SK-N-SH treated with all-trans-retinoic acid at 6 μM for 48 hours (cell line): Measurements from ENCODE around the gene MPC1.

Source experiments
- ATAC-seq: fragments of 200-7000 bp; cut with Tn5 transposase; 3 replicates; pipeline ENCODE4 v1.9.1; 2020; ENCODE audit warnings: mild to moderate bottlenecking, moderate library complexity
- ARNTL ChIP-seq: fragments of 450-650 bp; formaldehyde crosslinking; IDR thresholded peaks from 2 replicates; pipeline ENCODE4 v1.5.0; 2020; ENCODE audit warnings: low read depth, mild to moderate bottlenecking, moderate library complexity, borderline replicate concordance
- BACH2 ChIP-seq: fragments of 250-450 bp; sonication (Bioruptor Pico); IDR thresholded peaks from 2 replicates; pipeline ENCODE4 v1.9.0; 2021; ENCODE audit warnings: mild to moderate bottlenecking, borderline replicate concordance
- CSDC2 ChIP-seq: fragments of 250-450 bp; sonication (Bioruptor Pico); IDR thresholded peaks from 2 replicates; pipeline ENCODE4 v1.5.0; 2020; ENCODE audit warnings: mild to moderate bottlenecking, moderate library complexity
- ESRRG ChIP-seq: fragments of 250-450 bp; sonication (Bioruptor Pico); IDR thresholded peaks from 2 replicates; pipeline ENCODE4 v1.6.1; 2021; ENCODE audit warnings: mild to moderate bottlenecking
- GLIS3 ChIP-seq: fragments of 250-450 bp; sonication (Bioruptor Pico); IDR thresholded peaks from 2 replicates; pipeline ENCODE4 v1.5.0; 2020; ENCODE audit warnings: mild to moderate bottlenecking, moderate library complexity
- ISL1 ChIP-seq: fragments of 250-450 bp; sonication (Bioruptor Pico); IDR thresholded peaks from 2 replicates; pipeline ENCODE4 v2.1.2; 2022; ENCODE audit warnings: mild to moderate bottlenecking, moderate library complexity
- OSR1 ChIP-seq: fragments of 250-450 bp; sonication (Bioruptor Pico); IDR thresholded peaks from 2 replicates; pipeline ENCODE4 v1.8.0; 2022; ENCODE audit warnings: moderate library complexity, mild to moderate bottlenecking, inconsistent platforms
- PPARA ChIP-seq: fragments of 250-450 bp; sonication (Bioruptor Pico); IDR thresholded peaks from 2 replicates; pipeline ENCODE4 v1.5.0; 2020; ENCODE audit warnings: mild to moderate bottlenecking, borderline replicate concordance
- RARB ChIP-seq: fragments of 250-450 bp; sonication (Bioruptor Pico); IDR thresholded peaks from 2 replicates; pipeline ENCODE4 v1.8.0; 2021; ENCODE audit warnings: mild to moderate bottlenecking, moderate library complexity
- TCF4 ChIP-seq: fragments of 250-450 bp; sonication (Bioruptor Pico); IDR thresholded peaks from 2 replicates; pipeline ENCODE4 v1.8.0; 2021; ENCODE audit warnings: mild to moderate bottlenecking, moderate library complexity, borderline replicate concordance
- ZC3H10 ChIP-seq: fragments of 250-450 bp; sonication (Bioruptor Pico); IDR thresholded peaks from 2 replicates; pipeline ENCODE4 v1.5.1; 2021; ENCODE audit warnings: mild to moderate bottlenecking, moderate library complexity
- ZFP3 ChIP-seq: fragments of 250-450 bp; sonication (Bioruptor Pico); IDR thresholded peaks from 2 replicates; pipeline ENCODE4 v1.5.0; 2020; ENCODE audit warnings: mild to moderate bottlenecking, moderate library complexity
- ZFP30 ChIP-seq: fragments of 450-650 bp; formaldehyde crosslinking; IDR thresholded peaks from 2 replicates; pipeline ENCODE4 v1.5.0; 2022; ENCODE audit warnings: mild to moderate bottlenecking, moderate library complexity
- ZNF565 ChIP-seq: fragments of 450-650 bp; formaldehyde crosslinking; conservative IDR thresholded peaks from 2 replicates; pipeline ENCODE4 v1.5.0; 2020; ENCODE audit warnings: low read depth, mild to moderate bottlenecking, moderate library complexity
- ZNF70 ChIP-seq: fragments of 450-650 bp; formaldehyde crosslinking; IDR thresholded peaks from 2 replicates; pipeline ENCODE4 v1.5.0; 2020; ENCODE audit warnings: mild to moderate bottlenecking, moderate library complexity
- ZNF8 ChIP-seq: fragments of 450-650 bp; formaldehyde crosslinking; IDR thresholded peaks from 2 replicates; pipeline ENCODE4 v1.5.0; 2020; ENCODE audit warnings: mild to moderate bottlenecking, moderate library complexity
- TF ChIP-seq, protein P1 (sequence below): fragments of 250-450 bp; sonication (Bioruptor Pico); IDR thresholded peaks from 2 replicates; pipeline ENCODE4 v1.5.1; 2020; ENCODE audit warnings: low read depth, mild to moderate bottlenecking, moderate library complexity
- TF ChIP-seq, protein P2 (sequence below): fragments of 250-450 bp; sonication (Bioruptor Pico); IDR thresholded peaks from 2 replicates; pipeline ENCODE4 v1.8.0; 2020; ENCODE audit warnings: mild to moderate bottlenecking, moderate library complexity, borderline replicate concordance
- TF ChIP-seq, protein P3 (sequence below): fragments of 250-450 bp; sonication (Bioruptor Pico); IDR thresholded peaks from 2 replicates; pipeline ENCODE4 v1.8.0; 2021; ENCODE audit warnings: low read depth, mild to moderate bottlenecking, moderate library complexity, borderline replicate concordance
- TF ChIP-seq, protein P4 (sequence below): fragments of 250-450 bp; sonication (Bioruptor Pico); IDR thresholded peaks from 2 replicates; pipeline ENCODE4 v1.5.1; 2021; ENCODE audit warnings: mild to moderate bottlenecking, moderate library complexity
- TF ChIP-seq, protein P5 (sequence below): fragments of 250-450 bp; sonication (Bioruptor Pico); IDR thresholded peaks from 2 replicates; pipeline ENCODE4 v1.5.0; 2020; ENCODE audit warnings: mild to moderate bottlenecking, moderate library complexity

The MPC1 gene

DNA sequence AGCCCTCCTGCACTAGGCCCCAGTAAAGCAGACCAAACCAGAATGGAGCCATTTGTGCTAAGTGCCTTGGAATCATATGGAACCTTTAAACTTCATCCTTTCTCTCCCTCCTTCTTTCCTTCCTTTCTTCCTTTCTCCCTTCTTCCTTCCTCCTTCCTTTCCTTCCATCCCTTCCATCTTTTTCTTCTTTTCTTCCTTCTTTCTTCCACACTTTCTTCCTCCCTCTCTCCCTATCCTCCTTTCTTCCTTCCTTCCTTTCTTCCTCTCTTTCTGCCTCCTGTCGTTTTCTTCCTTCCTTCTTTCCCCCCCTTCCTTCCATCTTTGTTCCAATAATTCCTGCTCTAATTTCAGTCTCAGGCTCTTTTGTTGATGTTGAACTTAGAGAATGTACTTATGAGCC is 29.2 kb downstream of the MPC1 start:
- no peak for TF ChIP-seq ZNF8
- ATAC-seq = no peak

DNA sequence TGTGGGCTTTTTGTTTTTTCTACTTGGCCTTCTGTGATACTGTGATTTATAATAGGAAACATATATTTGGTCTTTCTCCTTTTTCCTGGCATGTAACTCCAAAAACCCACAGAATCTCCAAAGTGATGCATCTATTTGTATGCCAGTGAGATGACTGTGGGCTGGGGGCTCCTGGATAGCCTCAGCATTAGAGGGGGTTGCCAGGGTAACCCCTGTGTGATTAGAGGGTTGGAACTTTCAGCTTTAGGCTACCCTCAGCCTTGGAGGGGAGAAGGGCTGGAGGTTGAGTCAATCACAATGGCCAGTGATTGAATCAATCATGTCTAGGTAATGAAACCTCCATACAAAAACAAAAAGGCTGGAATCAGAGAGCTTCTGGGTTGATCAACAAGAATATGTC is 29.8 kb downstream of the MPC1 start:
- no peak for ATAC-seq
- TF ChIP-seq ISL1 (CRISPR knock-in tag) (no peak), OSR1 (CRISPR knock-in tag) (no peak), ARNTL (CRISPR knock-in tag) (no peak), ZNF8 (no peak), GLIS3 (CRISPR knock-in tag) (no peak), ESRRG (CRISPR knock-in tag) (no peak), RARB (no peak), PPARA (CRISPR knock-in tag) (no peak), ZFP3 (CRISPR knock-in tag) (no peak), CSDC2 (CRISPR knock-in tag) (no peak), ZC3H10 (no peak), BACH2 (CRISPR knock-in tag) (no peak), TCF4 (CRISPR knock-in tag) (no peak), ZFP30 (CRISPR knock-in tag) (no peak)
- TF ChIP-seq, protein P1, sequence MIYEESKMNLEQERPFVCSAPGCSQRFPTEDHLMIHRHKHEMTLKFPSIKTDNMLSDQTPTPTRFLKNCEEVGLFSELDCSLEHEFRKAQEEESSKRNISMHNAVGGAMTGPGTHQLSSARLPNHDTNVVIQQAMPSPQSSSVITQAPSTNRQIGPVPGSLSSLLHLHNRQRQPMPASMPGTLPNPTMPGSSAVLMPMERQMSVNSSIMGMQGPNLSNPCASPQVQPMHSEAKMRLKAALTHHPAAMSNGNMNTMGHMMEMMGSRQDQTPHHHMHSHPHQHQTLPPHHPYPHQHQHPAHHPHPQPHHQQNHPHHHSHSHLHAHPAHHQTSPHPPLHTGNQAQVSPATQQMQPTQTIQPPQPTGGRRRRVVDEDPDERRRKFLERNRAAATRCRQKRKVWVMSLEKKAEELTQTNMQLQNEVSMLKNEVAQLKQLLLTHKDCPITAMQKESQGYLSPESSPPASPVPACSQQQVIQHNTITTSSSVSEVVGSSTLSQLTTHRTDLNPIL (CRISPR knock-in tag) = no peak
- TF ChIP-seq, protein P2, sequence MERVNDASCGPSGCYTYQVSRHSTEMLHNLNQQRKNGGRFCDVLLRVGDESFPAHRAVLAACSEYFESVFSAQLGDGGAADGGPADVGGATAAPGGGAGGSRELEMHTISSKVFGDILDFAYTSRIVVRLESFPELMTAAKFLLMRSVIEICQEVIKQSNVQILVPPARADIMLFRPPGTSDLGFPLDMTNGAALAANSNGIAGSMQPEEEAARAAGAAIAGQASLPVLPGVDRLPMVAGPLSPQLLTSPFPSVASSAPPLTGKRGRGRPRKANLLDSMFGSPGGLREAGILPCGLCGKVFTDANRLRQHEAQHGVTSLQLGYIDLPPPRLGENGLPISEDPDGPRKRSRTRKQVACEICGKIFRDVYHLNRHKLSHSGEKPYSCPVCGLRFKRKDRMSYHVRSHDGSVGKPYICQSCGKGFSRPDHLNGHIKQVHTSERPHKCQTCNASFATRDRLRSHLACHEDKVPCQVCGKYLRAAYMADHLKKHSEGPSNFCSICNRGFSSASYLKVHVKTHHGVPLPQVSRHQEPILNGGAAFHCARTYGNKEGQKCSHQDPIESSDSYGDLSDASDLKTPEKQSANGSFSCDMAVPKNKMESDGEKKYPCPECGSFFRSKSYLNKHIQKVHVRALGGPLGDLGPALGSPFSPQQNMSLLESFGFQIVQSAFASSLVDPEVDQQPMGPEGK (CRISPR knock-in tag) = no peak
- TF ChIP-seq, protein P3, sequence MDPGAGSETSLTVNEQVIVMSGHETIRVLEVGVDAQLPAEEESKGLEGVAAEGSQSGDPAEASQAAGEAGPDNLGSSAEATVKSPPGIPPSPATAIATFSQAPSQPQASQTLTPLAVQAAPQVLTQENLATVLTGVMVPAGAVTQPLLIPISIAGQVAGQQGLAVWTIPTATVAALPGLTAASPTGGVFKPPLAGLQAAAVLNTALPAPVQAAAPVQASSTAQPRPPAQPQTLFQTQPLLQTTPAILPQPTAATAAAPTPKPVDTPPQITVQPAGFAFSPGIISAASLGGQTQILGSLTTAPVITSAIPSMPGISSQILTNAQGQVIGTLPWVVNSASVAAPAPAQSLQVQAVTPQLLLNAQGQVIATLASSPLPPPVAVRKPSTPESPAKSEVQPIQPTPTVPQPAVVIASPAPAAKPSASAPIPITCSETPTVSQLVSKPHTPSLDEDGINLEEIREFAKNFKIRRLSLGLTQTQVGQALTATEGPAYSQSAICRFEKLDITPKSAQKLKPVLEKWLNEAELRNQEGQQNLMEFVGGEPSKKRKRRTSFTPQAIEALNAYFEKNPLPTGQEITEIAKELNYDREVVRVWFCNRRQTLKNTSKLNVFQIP (CRISPR knock-in tag) = no peak
- TF ChIP-seq, protein P4, sequence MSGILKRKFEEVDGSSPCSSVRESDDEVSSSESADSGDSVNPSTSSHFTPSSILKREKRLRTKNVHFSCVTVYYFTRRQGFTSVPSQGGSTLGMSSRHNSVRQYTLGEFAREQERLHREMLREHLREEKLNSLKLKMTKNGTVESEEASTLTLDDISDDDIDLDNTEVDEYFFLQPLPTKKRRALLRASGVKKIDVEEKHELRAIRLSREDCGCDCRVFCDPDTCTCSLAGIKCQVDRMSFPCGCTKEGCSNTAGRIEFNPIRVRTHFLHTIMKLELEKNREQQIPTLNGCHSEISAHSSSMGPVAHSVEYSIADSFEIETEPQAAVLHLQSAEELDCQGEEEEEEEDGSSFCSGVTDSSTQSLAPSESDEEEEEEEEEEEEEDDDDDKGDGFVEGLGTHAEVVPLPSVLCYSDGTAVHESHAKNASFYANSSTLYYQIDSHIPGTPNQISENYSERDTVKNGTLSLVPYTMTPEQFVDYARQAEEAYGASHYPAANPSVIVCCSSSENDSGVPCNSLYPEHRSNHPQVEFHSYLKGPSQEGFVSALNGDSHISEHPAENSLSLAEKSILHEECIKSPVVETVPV = no peak

DNA sequence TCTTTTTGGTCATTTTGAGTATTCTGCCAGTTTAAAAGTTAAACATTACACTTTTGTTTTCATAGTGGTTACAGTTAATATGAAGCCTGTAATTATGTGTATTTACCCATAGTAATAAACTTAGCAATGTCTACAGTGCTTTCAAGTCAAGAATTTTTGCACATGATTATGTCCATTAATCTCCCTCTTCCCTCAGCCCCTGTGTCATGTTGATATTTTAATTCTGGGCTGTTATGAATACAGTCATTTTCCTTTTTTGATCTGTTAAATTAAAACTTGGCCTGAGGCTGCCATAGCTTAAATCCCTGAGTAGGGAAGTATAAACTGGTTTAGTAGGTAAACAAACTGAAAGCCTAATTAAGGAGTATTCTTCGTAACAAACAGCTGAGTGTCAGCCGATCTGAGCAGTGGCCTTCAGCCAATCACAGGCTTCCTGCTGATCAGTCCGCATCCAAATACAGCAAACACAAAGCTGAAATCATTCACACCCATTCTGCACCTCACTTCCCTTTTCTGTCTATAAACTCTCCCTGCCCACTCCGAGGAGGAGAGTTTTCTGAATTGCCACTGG is 30.9 kb downstream of the MPC1 start:
- no peak for TF ChIP-seq ZNF565 (CRISPR knock-in tag)
- TF ChIP-seq, all 23 proteins: peak for 0
- no peak for ATAC-seq

DNA sequence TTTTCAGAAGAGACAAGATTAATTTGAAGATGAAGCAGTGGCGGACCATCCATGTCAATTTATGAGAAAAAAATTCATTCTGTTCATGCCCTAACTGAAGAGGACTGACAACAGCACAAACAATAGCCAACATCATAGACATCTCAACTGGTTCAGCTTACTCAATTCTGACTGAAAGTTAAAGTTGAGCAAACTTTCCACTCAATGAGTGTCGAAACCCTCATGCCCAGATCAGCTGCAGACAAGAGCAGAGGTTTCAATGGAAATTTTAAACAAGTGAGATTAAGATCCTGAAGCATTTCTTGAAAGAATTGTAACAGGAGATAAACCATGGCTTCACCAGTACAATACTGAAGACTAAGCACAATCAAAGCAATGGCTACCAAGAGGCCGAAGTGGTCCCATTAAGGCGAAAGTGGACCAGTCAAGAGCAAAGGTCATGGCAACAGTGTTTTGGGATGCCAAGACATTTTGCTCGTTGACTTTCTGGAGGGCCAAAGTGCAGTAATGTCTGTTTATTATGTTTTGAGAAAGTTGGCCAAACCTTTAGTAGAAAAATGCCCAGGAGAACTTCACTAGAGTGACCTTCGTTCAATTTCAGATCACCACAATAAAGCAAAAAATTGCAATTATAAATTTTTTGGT is 34.3 kb downstream of the MPC1 start:
- TF ChIP-seq ZNF565 (CRISPR knock-in tag) (no peak), RARB (no peak), TCF4 (CRISPR knock-in tag) (no peak), BACH2 (CRISPR knock-in tag) (no peak), GLIS3 (CRISPR knock-in tag) (no peak)
- TF ChIP-seq, all 23 proteins: peak for 0
- no peak for ATAC-seq

DNA sequence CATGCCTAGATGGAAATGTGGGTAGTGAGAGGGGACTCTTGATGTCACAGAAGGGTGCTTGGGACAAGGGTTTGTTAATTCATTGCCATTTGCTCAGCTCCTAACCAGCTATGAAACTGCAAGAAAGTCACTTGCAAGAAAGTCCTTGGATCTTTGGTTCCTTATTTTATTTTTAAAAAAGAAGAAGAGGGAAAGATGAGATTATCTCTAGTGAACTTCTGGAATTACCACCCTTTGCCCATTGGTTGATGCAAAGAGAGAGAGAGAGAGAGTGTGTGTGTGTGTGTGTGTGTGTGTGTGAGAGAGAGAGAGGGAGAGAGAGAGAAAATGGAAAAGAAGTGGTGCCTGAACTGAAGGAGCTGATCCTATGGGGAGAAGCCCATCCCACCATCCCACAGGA is 35.8 kb downstream of the MPC1 start:
- no peak for ATAC-seq
- TF ChIP-seq ZFP30 (CRISPR knock-in tag) (no peak), ZNF565 (CRISPR knock-in tag) (no peak), RARB (no peak), ISL1 (CRISPR knock-in tag) (no peak), ESRRG (CRISPR knock-in tag) (no peak), ZNF70 (no peak)
- TF ChIP-seq, protein P2 (CRISPR knock-in tag) = no peak
- TF ChIP-seq, protein P5, sequence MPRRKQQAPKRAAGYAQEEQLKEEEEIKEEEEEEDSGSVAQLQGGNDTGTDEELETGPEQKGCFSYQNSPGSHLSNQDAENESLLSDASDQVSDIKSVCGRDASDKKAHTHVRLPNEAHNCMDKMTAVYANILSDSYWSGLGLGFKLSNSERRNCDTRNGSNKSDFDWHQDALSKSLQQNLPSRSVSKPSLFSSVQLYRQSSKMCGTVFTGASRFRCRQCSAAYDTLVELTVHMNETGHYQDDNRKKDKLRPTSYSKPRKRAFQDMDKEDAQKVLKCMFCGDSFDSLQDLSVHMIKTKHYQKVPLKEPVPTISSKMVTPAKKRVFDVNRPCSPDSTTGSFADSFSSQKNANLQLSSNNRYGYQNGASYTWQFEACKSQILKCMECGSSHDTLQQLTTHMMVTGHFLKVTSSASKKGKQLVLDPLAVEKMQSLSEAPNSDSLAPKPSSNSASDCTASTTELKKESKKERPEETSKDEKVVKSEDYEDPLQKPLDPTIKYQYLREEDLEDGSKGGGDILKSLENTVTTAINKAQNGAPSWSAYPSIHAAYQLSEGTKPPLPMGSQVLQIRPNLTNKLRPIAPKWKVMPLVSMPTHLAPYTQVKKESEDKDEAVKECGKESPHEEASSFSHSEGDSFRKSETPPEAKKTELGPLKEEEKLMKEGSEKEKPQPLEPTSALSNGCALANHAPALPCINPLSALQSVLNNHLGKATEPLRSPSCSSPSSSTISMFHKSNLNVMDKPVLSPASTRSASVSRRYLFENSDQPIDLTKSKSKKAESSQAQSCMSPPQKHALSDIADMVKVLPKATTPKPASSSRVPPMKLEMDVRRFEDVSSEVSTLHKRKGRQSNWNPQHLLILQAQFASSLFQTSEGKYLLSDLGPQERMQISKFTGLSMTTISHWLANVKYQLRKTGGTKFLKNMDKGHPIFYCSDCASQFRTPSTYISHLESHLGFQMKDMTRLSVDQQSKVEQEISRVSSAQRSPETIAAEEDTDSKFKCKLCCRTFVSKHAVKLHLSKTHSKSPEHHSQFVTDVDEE (CRISPR knock-in tag) = no peak
- TF ChIP-seq, protein P3 (CRISPR knock-in tag) = no peak
